Diencephalon (tissue), 1 donor: ENCODE data around the gene NTMT2. TPM values are rescaled to one million over a fixed set of nuclear protein-coding genes. Genes with fewer than 3 reads are reported as not detected.

Source experiments
- small RNA-seq: library from RNA; depleted of rRNA; stranded (forward); fragments of <200 nt; gene quantifications from one replicate; pipeline ENCODE3, GENCODE V24; 2014
- total RNA-seq: library from RNA; depleted of rRNA; stranded (reverse); fragments of >200 nt; gene quantifications from one replicate; pipeline ENCODE4 v1.2.3, GENCODE V29; 2014

NTMT2 gene
- total RNA-seq, result not detected

GRCh38 chr1:170145770-170146676 is at the start of gene NTMT2:
Gene NTMT2, plus strand, starts transcription at chr1:170145959. Its CDS starts 149 bp downstream, at chr1:170146108.

Small RNA genes within 50 kb of the gene (small RNA-seq; reads per million reads assigned to genes)
- not detected for gene MIR3119-2

Other genes starting within 250 kb of the NTMT2 start
- 234 TPM for gene KIFAP3, start 71.3 kb upstream of the NTMT2 start, total RNA-seq